Heart left ventricle (tissue), 13 donors: ENCODE data around the gene GAB4.

ENCODE experiments used
- CTCF ChIP-seq, 12 donors: fragments of 200-600 bp; sonication (generic) in 4 of 12; IDR thresholded peaks; one replicate each; pipeline versions ENCODE4 v1.5.0 to v1.8.0; 2018 to 2022; ENCODE audit warnings: antibody characterized with exemption in 12 of 12, mild to moderate bottlenecking in 5 of 12
- POLR2A ChIP-seq, 2 donors: fragments of 450-650 bp; IDR thresholded peaks; one replicate each; pipeline ENCODE4 v1.6.1; 2017; ENCODE audit warnings: antibody characterized with exemption in 2 of 2, mild to moderate bottlenecking in 2 of 2, moderate library complexity in 2 of 2
- donor health status: ischemic (EF 13 %, LVEDD 7.1; RV severe dilation, severe dysfunction).
- donor health status: DM: no; HTN: yes; CAD: no.
- donor health status: DM: no; HTN: no; CAD: no.
- donor health status: ischemic (EF 25% LVEDD 6.9; RV normal size, moderate dysfunction).
- donor health status: ischemic (EF 25% LVEDD 5.7; RV mildly dilated, moderate dysfunction).
- donor health status: ischemic (EF 35%, LVEDD 5.7; RV mildly dilated, moderate dysfunction).
- donor health status: nonischemic (EF 11% LVEDD 7.7; RV severe dilation, severe dysfunction).
- donor health status: DM: yes; HTN: yes; CAD: no.
- donor health status: PGD.
- donor health status: ischemic (EF 29% LVEDD 5.4; RV normal size, mild dysfunction).
- donor health status: nonischemic (EF 23%, LVEDD 6.1; RV moderate dilation, normal function).

- no peak for TF ChIP-seq CTCF (IDR thresholded peaks at IDR 0.05)
- no peak for TF ChIP-seq POLR2A (IDR thresholded peaks at IDR 0.05)
These were observed 18.1 kb downstream of the GAB4 start for GRCh38 chr22:16989915-16990314.
